GM21529 (cell line): ENCODE measurements around the gene SPATA6L.

Experiments
- ATAC-seq: cut with Tn5 transposase; IDR thresholded peaks from one replicate; pipeline ENCODE4 v1.9.1; 2021; ENCODE audit not compliant: unreplicated experiment

Gene SPATA6L

GRCh38 chr9:4666042-4666699 is at the start of gene SPATA6L:
TSS of gene SPATA6L (minus strand) at chr9:4666480. CDS start at chr9:4666250, 230 bp downstream.
- ATAC-seq: peak; percentile 37

- no peak for ATAC-seq
These were observed 48.2 kb upstream of the SPATA6L start for GRCh38 chr9:4714266-4715016.

- ATAC-seq: no peak
These were observed 47.6 kb upstream of the SPATA6L start for GRCh38 chr9:4713849-4714248.

- no peak for ATAC-seq
These were observed 43.1 kb upstream of the SPATA6L start for GRCh38 chr9:4709380-4709779.

GRCh38 chr9:4706971-4707622 is 40.8 kb upstream of the SPATA6L start:
- no peak for ATAC-seq

GRCh38 chr9:4706021-4706420 is 39.7 kb upstream of the SPATA6L start:
- ATAC-seq: no peak

GRCh38 chr9:4704129-4704528 is 37.8 kb upstream of the SPATA6L start:
- ATAC-seq: no peak

GRCh38 chr9:4701526-4701925 is 35.2 kb upstream of the SPATA6L start:
- no peak for ATAC-seq

GRCh38 chr9:4700932-4701331 is 34.7 kb upstream of the SPATA6L start:
- no peak for ATAC-seq

- no peak for ATAC-seq
These were observed 33.8 kb upstream of the SPATA6L start for GRCh38 chr9:4700091-4700490.

GRCh38 chr9:4691795-4692194 is 25.5 kb upstream of the SPATA6L start:
- no peak for ATAC-seq

GRCh38 chr9:4690144-4690543 is 23.9 kb upstream of the SPATA6L start:
- peak; percentile 50 for ATAC-seq

GRCh38 chr9:4689687-4690104 is 23.4 kb upstream of the SPATA6L start:
- ATAC-seq: peak; percentile 70

- ATAC-seq: no peak
These were observed 22.7 kb upstream of the SPATA6L start for GRCh38 chr9:4689021-4689420.

- no peak for ATAC-seq
These were observed 20.3 kb upstream of the SPATA6L start for GRCh38 chr9:4686584-4686983.

- ATAC-seq: no peak
These were observed 19.8 kb upstream of the SPATA6L start for GRCh38 chr9:4686112-4686511.

GRCh38 chr9:4684820-4685219 is 18.5 kb upstream of the SPATA6L start:
- ATAC-seq: no peak

GRCh38 chr9:4680750-4681149 is 14.5 kb upstream of the SPATA6L start:
- no peak for ATAC-seq

GRCh38 chr9:4680173-4680525 is 13.9 kb upstream of the SPATA6L start:
- ATAC-seq: peak; percentile 2

GRCh38 chr9:4679268-4680172 is 13.2 kb upstream of the SPATA6L start, which contains the start of gene CDC37L1:
TSS of gene CDC37L1 (plus strand) at chr9:4679569. CDS start at chr9:4679768, 199 bp downstream.
- peak; percentile 96 for ATAC-seq

- ATAC-seq: peak; percentile 6
These were observed 12.5 kb upstream of the SPATA6L start for GRCh38 chr9:4678679-4679267.
